Endothelial cell of umbilical vein (primary cell): Measurements from ENCODE around the gene SIRT2.
"Not testable (repeated sequence)": the region's sequence is repeated elsewhere in the genome, so short reads cannot be mapped to it uniquely, and the experiment has no call there.

ENCODE experiments used
- POLR2A ChIP-seq: IDR thresholded peaks from 2 replicates; pipeline ENCODE4 v1.6.1; 2012; ENCODE audit warnings: low read depth, mild to moderate bottlenecking, control low read depth, low read length
- TF ChIP-seq, protein P1 (sequence below), 2 donors: IDR thresholded peaks; 1 replicate in 1 of 2; 2 replicates in 1 of 2; pipeline ENCODE4 v1.5.1; 2011; ENCODE audit warnings: low read length in 2 of 2, mild to moderate bottlenecking in 2 of 2, moderate library complexity in 2 of 2, control low read depth in 1 of 2, inconsistent platforms in 1 of 2, low read depth in 1 of 2; ENCODE audit not compliant: insufficient read depth in 1 of 2; ENCODE audit errors: extremely low read depth in 1 of 2

DNA sequence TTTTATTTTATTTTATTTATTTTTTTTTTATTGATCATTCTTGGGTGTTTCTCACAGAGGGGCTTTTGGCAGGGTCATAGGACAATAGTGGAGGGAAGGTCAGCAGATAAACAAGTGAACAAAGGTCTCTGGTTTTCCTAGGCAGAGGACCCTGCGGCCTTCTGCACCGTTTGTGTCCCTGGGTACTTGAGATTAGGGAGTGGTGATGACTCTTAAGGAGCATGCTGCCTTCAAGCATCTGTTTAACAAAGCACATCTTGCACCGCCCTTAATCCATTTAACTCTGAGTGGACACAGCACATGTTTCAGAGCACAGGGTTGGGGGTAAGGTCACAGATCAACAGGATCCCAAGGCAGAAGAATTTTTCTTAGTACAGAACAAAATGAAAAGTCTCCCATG, 44.5 kb downstream of the SIRT2 start:
- TF ChIP-seq, protein P1, sequence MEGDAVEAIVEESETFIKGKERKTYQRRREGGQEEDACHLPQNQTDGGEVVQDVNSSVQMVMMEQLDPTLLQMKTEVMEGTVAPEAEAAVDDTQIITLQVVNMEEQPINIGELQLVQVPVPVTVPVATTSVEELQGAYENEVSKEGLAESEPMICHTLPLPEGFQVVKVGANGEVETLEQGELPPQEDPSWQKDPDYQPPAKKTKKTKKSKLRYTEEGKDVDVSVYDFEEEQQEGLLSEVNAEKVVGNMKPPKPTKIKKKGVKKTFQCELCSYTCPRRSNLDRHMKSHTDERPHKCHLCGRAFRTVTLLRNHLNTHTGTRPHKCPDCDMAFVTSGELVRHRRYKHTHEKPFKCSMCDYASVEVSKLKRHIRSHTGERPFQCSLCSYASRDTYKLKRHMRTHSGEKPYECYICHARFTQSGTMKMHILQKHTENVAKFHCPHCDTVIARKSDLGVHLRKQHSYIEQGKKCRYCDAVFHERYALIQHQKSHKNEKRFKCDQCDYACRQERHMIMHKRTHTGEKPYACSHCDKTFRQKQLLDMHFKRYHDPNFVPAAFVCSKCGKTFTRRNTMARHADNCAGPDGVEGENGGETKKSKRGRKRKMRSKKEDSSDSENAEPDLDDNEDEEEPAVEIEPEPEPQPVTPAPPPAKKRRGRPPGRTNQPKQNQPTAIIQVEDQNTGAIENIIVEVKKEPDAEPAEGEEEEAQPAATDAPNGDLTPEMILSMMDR (IDR thresholded peaks at IDR 0.05; ENCODE audit: extremely low read depth in 1 of 2, insufficient read depth in 1 of 2, low read depth in 1 of 2, low read length in 2 of 2) = not testable (repeated sequence)
- TF ChIP-seq POLR2A = not testable (repeated sequence)
